Ishikawa (cell line): ENCODE data around the gene MSMP.
A peak's percentile ranks its signal among the peaks of the same experiment; 100 is the strongest.

Experiments used
- CEBPB ChIP-seq: IDR thresholded peaks from 2 replicates; pipeline ENCODE4 v1.6.1; 2012
- CREB1 ChIP-seq: IDR thresholded peaks from 2 replicates; pipeline ENCODE4 v1.6.1; 2012; ENCODE audit warnings: low read depth
- EGR1 ChIP-seq: IDR thresholded peaks from 2 replicates; pipeline ENCODE4 v1.6.1; 2012
- EP300 ChIP-seq: IDR thresholded peaks from 2 replicates; pipeline ENCODE4 v1.6.1; 2012; ENCODE audit warnings: borderline replicate concordance
- FOXM1 ChIP-seq: IDR thresholded peaks from 2 replicates; pipeline ENCODE4 v1.6.1; 2012; ENCODE audit warnings: low read depth, borderline replicate concordance
- MAX ChIP-seq: IDR thresholded peaks from 2 replicates; pipeline ENCODE4 v1.6.1; 2012
- NFIC ChIP-seq: IDR thresholded peaks from 2 replicates; pipeline ENCODE4 v1.6.1; 2012
- RAD21 ChIP-seq: IDR thresholded peaks from 2 replicates; pipeline ENCODE4 v1.6.1; 2012; ENCODE audit warnings: low read depth
- REST ChIP-seq: IDR thresholded peaks from 2 replicates; pipeline ENCODE4 v1.6.1; 2012; ENCODE audit warnings: low read depth, mild to moderate bottlenecking
- TAF1 ChIP-seq: IDR thresholded peaks from 2 replicates; pipeline ENCODE4 v1.6.1; 2012; ENCODE audit warnings: low read depth, mild to moderate bottlenecking
- TCF12 ChIP-seq: IDR thresholded peaks from 2 replicates; pipeline ENCODE4 v1.6.1; 2012; ENCODE audit warnings: low read depth
- TEAD4 ChIP-seq: IDR thresholded peaks from 2 replicates; pipeline ENCODE4 v1.6.1; 2012
- YY1 ChIP-seq: IDR thresholded peaks from 2 replicates; pipeline ENCODE4 v1.6.1; 2012; ENCODE audit warnings: low read depth
- ZBTB7A ChIP-seq: IDR thresholded peaks from 2 replicates; pipeline ENCODE4 v1.6.1; 2012; ENCODE audit warnings: low read depth
- TF ChIP-seq, protein P1 (sequence below): IDR thresholded peaks from 2 replicates; pipeline ENCODE4 v1.6.1; 2012

MSMP gene

DNA sequence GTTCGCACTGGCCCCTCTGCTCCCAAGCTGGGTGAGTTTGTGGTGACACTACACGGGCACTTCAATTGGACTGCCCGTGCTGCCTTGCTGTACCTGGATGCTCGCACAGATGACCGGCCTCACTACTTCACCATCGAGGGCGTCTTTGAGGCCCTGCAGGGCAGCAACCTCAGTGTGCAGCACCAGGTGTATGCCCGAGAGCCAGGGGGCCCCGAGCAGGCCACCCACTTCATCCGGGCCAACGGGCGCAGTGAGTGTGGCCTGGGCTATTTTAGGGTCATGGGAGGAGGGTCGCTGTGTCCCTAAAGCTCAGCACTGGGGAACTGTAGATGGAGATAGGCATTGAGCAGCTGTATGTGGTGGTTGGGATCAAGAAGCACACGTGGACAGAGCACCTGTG, 38.8 kb upstream of the MSMP start:
- TF ChIP-seq RAD21: no peak
- TF ChIP-seq FOXM1: no peak
- no peak for TF ChIP-seq TCF12
- TF ChIP-seq NFIC: no peak

- no peak for TF ChIP-seq TEAD4
Measured at GRCh38 chr9:35792024-35792813, 38.1 kb upstream of the MSMP start.

- TF ChIP-seq YY1: no peak
- no peak for TF ChIP-seq MAX
- no peak for TF ChIP-seq CREB1
- TF ChIP-seq REST: no peak
- TF ChIP-seq TAF1: no peak
- no peak for TF ChIP-seq EGR1
- no peak for TF ChIP-seq EP300
- no peak for TF ChIP-seq CEBPB
- TF ChIP-seq TEAD4: no peak
- TF ChIP-seq ZBTB7A: no peak
- TF ChIP-seq, protein P1, sequence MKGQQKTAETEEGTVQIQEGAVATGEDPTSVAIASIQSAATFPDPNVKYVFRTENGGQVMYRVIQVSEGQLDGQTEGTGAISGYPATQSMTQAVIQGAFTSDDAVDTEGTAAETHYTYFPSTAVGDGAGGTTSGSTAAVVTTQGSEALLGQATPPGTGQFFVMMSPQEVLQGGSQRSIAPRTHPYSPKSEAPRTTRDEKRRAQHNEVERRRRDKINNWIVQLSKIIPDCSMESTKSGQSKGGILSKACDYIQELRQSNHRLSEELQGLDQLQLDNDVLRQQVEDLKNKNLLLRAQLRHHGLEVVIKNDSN: no peak
- no peak for TF ChIP-seq TCF12
- TF ChIP-seq RAD21: no peak
- TF ChIP-seq FOXM1: no peak
- no peak for TF ChIP-seq NFIC
Measured at GRCh38 chr9:35791297-35791921, 37.3 kb upstream of the MSMP start, which contains the start of gene NPR2. Gene NPR2, plus strand, starts transcription at chr9:35791591. Its CDS starts 818 bp downstream, at chr9:35792409.

GRCh38 chr9:35790385-35791296, 36.6 kb upstream of the MSMP start:
- TF ChIP-seq RAD21: peak; percentile 93
- TF ChIP-seq TEAD4: no peak

- TF ChIP-seq, protein P1: no peak
- TF ChIP-seq CEBPB (no peak), TCF12 (no peak), REST (no peak), EGR1 (no peak), YY1 (no peak), TEAD4 (no peak), RAD21 (no peak), TAF1 (no peak), ZBTB7A (no peak), EP300 (no peak)
Measured at GRCh38 chr9:35790025-35790384, 35.9 kb upstream of the MSMP start.

- no peak for TF ChIP-seq YY1
- no peak for TF ChIP-seq NFIC
- no peak for TF ChIP-seq ZBTB7A
- no peak for TF ChIP-seq CEBPB
- TF ChIP-seq EP300: no peak
- no peak for TF ChIP-seq REST
- TF ChIP-seq, protein P1: no peak
- TF ChIP-seq RAD21: no peak
Measured at GRCh38 chr9:35789541-35789940, 35.5 kb upstream of the MSMP start.
